HepG2 (cell line): ENCODE results near the gene EXOSC6. TPM values are rescaled to one million over a fixed set of nuclear protein-coding genes. Genes with fewer than 3 reads are reported as not detected.
"Not testable (repeated sequence)": the region's sequence is repeated elsewhere in the genome, so short reads cannot be mapped to it uniquely, and the experiment has no call there.

Experiments
- ATAC-seq: fragments of 200-7000 bp; cut with Tn5 transposase; 3 replicates; pipeline ENCODE4 v1.9.1; 2020; ENCODE audit warnings: mild to moderate bottlenecking, moderate library complexity
- BruUV-seq: library from RNA; stranded (reverse); fragments of 400-500 nt; replicated peaks from 2 replicates; lab custom pipeline; 2021; lab: Mats Ljungman, UMichigan
- CTCF ChIA-PET: fragments of 300-600 bp; formaldehyde crosslinking; extraction: SDS; loops from one replicate; lab custom pipeline; 2021; ENCODE audit warnings: low total read pairs, inconsistent platforms, low intra/inter-chr PET ratio; lab: Yijun Ruan, JAX
- POLR2A ChIA-PET: fragments of 350-600 bp; sonication (Branson Sonifier 250); formaldehyde crosslinking; loops from one replicate; lab custom pipeline; 2020; ENCODE audit warnings: antibody characterized with exemption, inconsistent platforms; lab: Yijun Ruan, JAX
- DNase-seq: peaks from one replicate; pipeline ENCODE4 v3.0.0-alpha.2; 2015; ENCODE audit warnings: low spot score
- FAIRE-seq: peaks from 3 replicates; lab custom pipeline; 2011; peaks lifted over from hg19 to GRCh38; lab: Jason Lieb, UNC
- H2AFZ ChIP-seq: one replicate; pipeline ENCODE4 v1.6.1; 2011; ENCODE audit warnings: low read length, inconsistent platforms
- H3K27ac ChIP-seq: fragments of 300-600 bp; 3 replicates; pipeline ENCODE4 v1.8.0; 2011; ENCODE audit warnings: mixed run types, mild to moderate bottlenecking, mixed read lengths, low read length, inconsistent platforms; ENCODE audit not compliant: insufficient read depth; ENCODE audit errors: extremely low read length
- H3K27me3 ChIP-seq, 2 experiments: fragments of 200-600 bp in 1 of 2; 2 replicates in 1 of 2; 3 replicates in 1 of 2; pipeline versions ENCODE4 v1.6.0 to v1.8.0; 2011; ENCODE audit warnings: low read length in 2 of 2, mild to moderate bottlenecking in 2 of 2, moderate library complexity in 2 of 2, inconsistent platforms in 1 of 2; ENCODE audit not compliant: insufficient read depth in 2 of 2, control insufficient read depth in 1 of 2
- H3K36me3 ChIP-seq, 2 experiments: fragments of 200-600 bp in 1 of 2; replicated peaks in 1 of 2; 2 replicates in 1 of 2; 3 replicates in 1 of 2; pipeline versions ENCODE4 v1.5.1 to v1.8.0; 2011; ENCODE audit warnings: low read length in 2 of 2, inconsistent platforms in 1 of 2; ENCODE audit not compliant: insufficient read depth in 2 of 2, control insufficient read depth in 1 of 2
- H3K4me1 ChIP-seq: 2 replicates; pipeline ENCODE4 v1.5.1; 2012; ENCODE audit warnings: low read length, inconsistent platforms; ENCODE audit not compliant: insufficient read depth
- H3K4me2 ChIP-seq: 2 replicates; pipeline ENCODE4 v1.6.0; 2011; ENCODE audit warnings: low read depth, low read length, inconsistent platforms
- H3K4me3 ChIP-seq, 3 experiments: fragments of 200-600 bp in 1 of 3; sonication (generic), shearing (Covaris generic) in 1 of 3; replicated peaks in 1 of 3; 2 replicates each; pipeline ENCODE4 v1.5.1; 2011 to 2016; ENCODE audit warnings: low read length in 3 of 3, inconsistent platforms in 2 of 3, low read depth in 2 of 3, mild to moderate bottlenecking in 2 of 3, control low read depth in 1 of 3, mixed read lengths in 1 of 3; ENCODE audit not compliant: insufficient read depth in 1 of 3
- H3K79me2 ChIP-seq: one replicate; pipeline ENCODE4 v1.6.1; 2011; ENCODE audit warnings: low read length, inconsistent platforms; ENCODE audit not compliant: insufficient read depth
- H3K9ac ChIP-seq: 2 replicates; pipeline ENCODE4 v1.6.0; 2011; ENCODE audit warnings: mild to moderate bottlenecking, low read depth, low read length, inconsistent platforms; ENCODE audit not compliant: insufficient read depth
- H3K9me3 ChIP-seq: 2 replicates; pipeline ENCODE4 v1.5.1; 2012; ENCODE audit warnings: mild to moderate bottlenecking, low read length
- H4K20me1 ChIP-seq: 2 replicates; pipeline ENCODE4 v1.6.0; 2011; ENCODE audit warnings: inconsistent platforms, mild to moderate bottlenecking, low read length, moderate library complexity; ENCODE audit not compliant: insufficient read depth
- WGBS: methylation state at CpG from one replicate; pipeline ENCODE4 v1.1.6; 2017; ENCODE audit warnings: low lambda C conversion rate; 5-methylcytosine and 5-hydroxymethylcytosine counted together
- in situ Hi-C: cut with HindIII; loops from 2 replicates; pipeline ENCODE4 v1.10.0; 2017; ENCODE audit warnings: low pct_unique_long_range_greater_than_20kb; ENCODE audit not compliant: extremely low pct_ligation_motif_present
- intact Hi-C: fragments of 100-400 bp; cut with micrococcal nuclease; formaldehyde crosslinking; loops from one replicate; pipeline ENCODE4 v1.10.0; 2022; ENCODE audit not compliant: unreplicated experiment
- polyA plus RNA-seq, 8 experiments: library from polyadenylated mRNA; depleted of rRNA in 3 of 8; stranded (reverse) in 7 of 8; unstranded in 1 of 8; fragments of >200 nt; fragmentation: Illumina TruSeq in 4 of 8; extraction: Trizol in 4 of 8; gene quantifications; 2 replicates each; pipeline versions ENCODE4 v1.2.1 to v1.2.3, GENCODE V29; 2011 to 2016; ENCODE audit warnings: low read depth in 4 of 8, missing spikeins in 1 of 8, mixed read lengths in 1 of 8; ENCODE audit not compliant: insufficient read depth in 1 of 8
- total RNA-seq, 5 experiments: library from RNA; depleted of rRNA; stranded (reverse); fragments of >200 nt; fragmentation: Illumina TruSeq; extraction: Trizol; gene quantifications; 2 replicates each; pipeline ENCODE4 v1.2.3, GENCODE V29; 2016; ENCODE audit warnings: low read depth in 1 of 5

Gene EXOSC6
- total and polyA plus RNA-seq, 2 of the 13 experiments (the other 11 are each of a cell fraction or from before 2014, with no cell fraction given): 13.1 to 39.9 TPM

- H3K36me3 ChIP-seq, DNase-seq, CTCF ChIA-PET, H3K79me2 ChIP-seq, H4K20me1 ChIP-seq, H3K9me3 ChIP-seq, in situ Hi-C loops, POLR2A ChIA-PET, H3K27ac ChIP-seq, H3K4me3 ChIP-seq, H2AFZ ChIP-seq, intact Hi-C loops, H3K4me2 ChIP-seq, ATAC-seq, H3K9ac ChIP-seq, BruUV-seq, FAIRE-seq, H3K27me3 ChIP-seq: not testable (repeated sequence)
- WGBS: 55% methylated on average over 1 of the region's 2 CpGs
- H3K4me1 ChIP-seq: 0 out of 2 replicates have a peak, but pooled peaks cover 10% of the 10 kb centered on the region
These were observed 28.5 kb downstream of the EXOSC6 start for GRCh38 chr16:70223216-70223615.

GRCh38 chr16:70222574-70222973 lies 29.2 kb downstream of the EXOSC6 start:
- H3K27ac ChIP-seq, H3K4me3 ChIP-seq, H3K36me3 ChIP-seq, CTCF ChIA-PET, H2AFZ ChIP-seq, H3K79me2 ChIP-seq, H3K9me3 ChIP-seq, H3K4me2 ChIP-seq, H3K9ac ChIP-seq, intact Hi-C loops, H4K20me1 ChIP-seq, ATAC-seq, in situ Hi-C loops, POLR2A ChIA-PET, BruUV-seq, DNase-seq, FAIRE-seq, H3K27me3 ChIP-seq: not testable (repeated sequence)
- H3K4me1 ChIP-seq: 0 out of 2 replicates have a peak, but pooled peaks cover 10% of the 10 kb centered on the region
- 69% methylated on average over 2 of the region's 2 CpGs for WGBS

- POLR2A ChIA-PET: not testable (repeated sequence)
These were observed 33.2 kb downstream of the EXOSC6 start for GRCh38 chr16:70218586-70218985.

More at GRCh38 chr16:70218586-70218985, 33.2 kb downstream of the EXOSC6 start:
- H3K36me3 ChIP-seq, intact Hi-C loops, H3K4me3 ChIP-seq, H4K20me1 ChIP-seq, CTCF ChIA-PET, H3K9me3 ChIP-seq, H3K27ac ChIP-seq, H3K79me2 ChIP-seq, H3K4me2 ChIP-seq, H3K9ac ChIP-seq, in situ Hi-C loops, DNase-seq, H3K27me3 ChIP-seq, H2AFZ ChIP-seq, ATAC-seq, BruUV-seq, FAIRE-seq: not testable (repeated sequence)
- WGBS: 92% methylated on average over 2 of the region's 2 CpGs
- H3K4me1 ChIP-seq: peaks cover 12% of the 10 kb centered on the region
